Neural cell (in vitro differentiated cells): ENCODE data around the gene MBD6.

ENCODE experiments used
- EZH2 ChIP-seq: fragments of 200-600, 300-800 bp; shearing (Covaris generic), sonication (generic); IDR thresholded peaks from 2 replicates; pipeline ENCODE4 v1.6.1; 2014; ENCODE audit warnings: antibody characterized with exemption, low read length, borderline replicate concordance, mild to moderate bottlenecking; ENCODE audit not compliant: insufficient read depth, poor library complexity, severe bottlenecking
- POLR2AphosphoS5 ChIP-seq: IDR thresholded peaks from 2 replicates; pipeline ENCODE4 v1.6.1; 2012
- RAD21 ChIP-seq: fragments of 450-650 bp; conservative IDR thresholded peaks from 2 replicates; pipeline ENCODE4 v1.6.1; 2014; ENCODE audit warnings: antibody characterized with exemption, mild to moderate bottlenecking, moderate library complexity
- TAF1 ChIP-seq: IDR thresholded peaks from 2 replicates; pipeline ENCODE4 v1.6.1; 2012; ENCODE audit warnings: low read depth
- TF ChIP-seq, protein P1 (sequence below): IDR thresholded peaks from 2 replicates; pipeline ENCODE4 v1.6.1; 2012; ENCODE audit warnings: borderline replicate concordance
- TF ChIP-seq, protein P2 (sequence below): fragments of 450-650 bp; IDR thresholded peaks from 2 replicates; pipeline ENCODE4 v1.5.1; 2014; ENCODE audit warnings: antibody characterized with exemption, mild to moderate bottlenecking, moderate library complexity; ENCODE audit not compliant: poor library complexity, severe bottlenecking

GRCh38 chr12:57481671-57482070, 41.0 kb upstream of the MBD6 start:
- no peak for TF ChIP-seq EZH2
- TF ChIP-seq, protein P1, sequence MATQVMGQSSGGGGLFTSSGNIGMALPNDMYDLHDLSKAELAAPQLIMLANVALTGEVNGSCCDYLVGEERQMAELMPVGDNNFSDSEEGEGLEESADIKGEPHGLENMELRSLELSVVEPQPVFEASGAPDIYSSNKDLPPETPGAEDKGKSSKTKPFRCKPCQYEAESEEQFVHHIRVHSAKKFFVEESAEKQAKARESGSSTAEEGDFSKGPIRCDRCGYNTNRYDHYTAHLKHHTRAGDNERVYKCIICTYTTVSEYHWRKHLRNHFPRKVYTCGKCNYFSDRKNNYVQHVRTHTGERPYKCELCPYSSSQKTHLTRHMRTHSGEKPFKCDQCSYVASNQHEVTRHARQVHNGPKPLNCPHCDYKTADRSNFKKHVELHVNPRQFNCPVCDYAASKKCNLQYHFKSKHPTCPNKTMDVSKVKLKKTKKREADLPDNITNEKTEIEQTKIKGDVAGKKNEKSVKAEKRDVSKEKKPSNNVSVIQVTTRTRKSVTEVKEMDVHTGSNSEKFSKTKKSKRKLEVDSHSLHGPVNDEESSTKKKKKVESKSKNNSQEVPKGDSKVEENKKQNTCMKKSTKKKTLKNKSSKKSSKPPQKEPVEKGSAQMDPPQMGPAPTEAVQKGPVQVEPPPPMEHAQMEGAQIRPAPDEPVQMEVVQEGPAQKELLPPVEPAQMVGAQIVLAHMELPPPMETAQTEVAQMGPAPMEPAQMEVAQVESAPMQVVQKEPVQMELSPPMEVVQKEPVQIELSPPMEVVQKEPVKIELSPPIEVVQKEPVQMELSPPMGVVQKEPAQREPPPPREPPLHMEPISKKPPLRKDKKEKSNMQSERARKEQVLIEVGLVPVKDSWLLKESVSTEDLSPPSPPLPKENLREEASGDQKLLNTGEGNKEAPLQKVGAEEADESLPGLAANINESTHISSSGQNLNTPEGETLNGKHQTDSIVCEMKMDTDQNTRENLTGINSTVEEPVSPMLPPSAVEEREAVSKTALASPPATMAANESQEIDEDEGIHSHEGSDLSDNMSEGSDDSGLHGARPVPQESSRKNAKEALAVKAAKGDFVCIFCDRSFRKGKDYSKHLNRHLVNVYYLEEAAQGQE = no peak
- TF ChIP-seq RAD21 = no peak
- TF ChIP-seq, protein P2, sequence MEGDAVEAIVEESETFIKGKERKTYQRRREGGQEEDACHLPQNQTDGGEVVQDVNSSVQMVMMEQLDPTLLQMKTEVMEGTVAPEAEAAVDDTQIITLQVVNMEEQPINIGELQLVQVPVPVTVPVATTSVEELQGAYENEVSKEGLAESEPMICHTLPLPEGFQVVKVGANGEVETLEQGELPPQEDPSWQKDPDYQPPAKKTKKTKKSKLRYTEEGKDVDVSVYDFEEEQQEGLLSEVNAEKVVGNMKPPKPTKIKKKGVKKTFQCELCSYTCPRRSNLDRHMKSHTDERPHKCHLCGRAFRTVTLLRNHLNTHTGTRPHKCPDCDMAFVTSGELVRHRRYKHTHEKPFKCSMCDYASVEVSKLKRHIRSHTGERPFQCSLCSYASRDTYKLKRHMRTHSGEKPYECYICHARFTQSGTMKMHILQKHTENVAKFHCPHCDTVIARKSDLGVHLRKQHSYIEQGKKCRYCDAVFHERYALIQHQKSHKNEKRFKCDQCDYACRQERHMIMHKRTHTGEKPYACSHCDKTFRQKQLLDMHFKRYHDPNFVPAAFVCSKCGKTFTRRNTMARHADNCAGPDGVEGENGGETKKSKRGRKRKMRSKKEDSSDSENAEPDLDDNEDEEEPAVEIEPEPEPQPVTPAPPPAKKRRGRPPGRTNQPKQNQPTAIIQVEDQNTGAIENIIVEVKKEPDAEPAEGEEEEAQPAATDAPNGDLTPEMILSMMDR = no peak
- TF ChIP-seq TAF1 = no peak
- TF ChIP-seq POLR2AphosphoS5 = no peak
